Fibroblast of upper back skin (primary cell): ENCODE measurements around the gene PIN1.
A peak's percentile ranks its signal among the peaks of the same experiment; 100 is the strongest.
"Not testable (repeated sequence)": the region's sequence is repeated elsewhere in the genome, so short reads cannot be mapped to it uniquely, and the experiment has no call there.

Source experiments
- DNase-seq: peaks from one replicate; pipeline ENCODE4 v3.0.0-alpha.2; 2013

The PIN1 gene

DNA sequence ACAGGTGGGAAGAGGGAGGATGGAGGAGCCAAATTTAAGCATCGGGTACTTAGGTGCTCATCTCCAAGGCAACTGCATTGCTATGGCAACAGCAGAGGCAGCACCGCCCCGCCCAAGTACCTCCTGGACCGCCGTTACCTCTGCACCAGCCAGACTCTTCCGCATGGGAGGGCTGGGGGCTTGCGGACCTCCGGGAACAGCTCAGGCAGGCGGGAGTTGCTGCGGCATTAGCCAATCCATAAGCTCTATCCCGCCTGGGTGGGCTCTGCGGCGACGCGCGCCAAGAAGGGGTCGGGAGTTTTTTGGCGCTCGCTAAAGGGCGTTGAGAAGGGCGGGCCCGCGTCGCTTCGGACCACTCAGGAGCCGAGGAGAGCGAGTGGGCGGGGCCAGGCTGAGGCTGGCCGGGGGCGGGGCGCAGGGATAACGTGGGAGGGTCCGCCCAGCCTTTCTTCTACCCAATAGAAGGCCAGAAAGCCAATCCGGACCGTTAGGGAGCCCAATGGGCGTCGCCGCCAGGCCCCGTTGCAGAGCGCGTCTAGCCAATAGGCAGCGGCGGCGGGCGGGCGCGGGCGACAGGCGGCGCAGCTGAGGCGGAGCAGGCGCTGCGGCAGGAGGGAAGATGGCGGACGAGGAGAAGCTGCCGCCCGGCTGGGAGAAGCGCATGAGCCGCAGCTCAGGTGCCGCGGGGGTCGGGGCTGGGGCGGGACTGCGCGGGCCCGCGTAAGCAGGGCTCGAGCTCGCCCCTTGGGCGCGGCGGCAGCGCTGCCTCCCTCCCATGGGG, at the start of gene PIN1:
TSS of gene PIN1 (plus strand) at position 593 of the 781 bp plus-strand sequence. CDS start at position 620, 27 bp downstream.
- peak; percentile 99 for DNase-seq

DNA sequence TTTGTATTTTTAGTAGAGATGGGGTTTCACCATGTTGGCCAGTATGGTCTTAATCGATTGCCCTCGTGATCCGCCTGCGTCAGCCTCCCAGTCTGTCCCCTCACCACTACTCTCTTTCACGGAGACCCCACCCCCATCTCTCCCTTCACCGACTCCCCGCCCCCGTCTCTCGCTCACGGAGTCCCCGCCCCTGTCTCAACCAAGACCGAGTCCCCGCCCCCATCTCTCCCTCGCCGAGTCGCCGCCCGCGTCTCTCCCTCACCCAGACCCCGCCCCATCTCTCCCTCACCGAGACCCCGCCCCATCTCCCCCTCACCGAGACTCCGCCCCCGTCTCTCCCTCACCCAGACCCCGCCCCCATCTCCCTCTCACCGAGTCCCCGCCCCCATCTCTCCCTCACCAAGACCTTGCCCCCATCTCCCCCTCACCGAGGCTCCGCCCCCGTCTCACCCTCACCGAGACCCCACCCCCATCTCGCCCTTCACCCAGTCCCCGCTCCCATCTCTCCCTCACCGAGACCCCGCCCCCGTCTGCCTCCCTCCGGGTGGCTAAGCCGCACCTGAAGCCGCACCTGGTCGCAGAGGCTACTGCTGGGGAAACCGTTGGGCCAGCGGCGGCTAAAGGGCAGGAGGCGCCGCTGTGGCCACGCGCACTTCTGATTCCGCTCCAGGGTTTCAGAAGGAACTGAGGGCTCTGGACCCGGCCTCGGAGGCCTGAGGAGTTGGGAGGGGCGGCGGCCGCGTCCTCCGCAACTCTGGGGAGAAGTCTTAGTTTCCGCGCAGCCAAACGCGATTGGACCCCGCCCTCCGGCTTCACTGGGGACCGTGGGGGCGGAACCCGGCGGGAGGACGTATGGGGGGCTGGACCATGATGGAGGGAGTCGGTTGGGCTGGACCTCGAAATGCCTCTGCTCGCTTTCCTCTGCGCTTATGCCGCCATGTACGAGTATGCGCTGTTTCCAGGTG, 49.5 kb upstream of the PIN1 start:
- peak; percentile 94 for DNase-seq

DNA sequence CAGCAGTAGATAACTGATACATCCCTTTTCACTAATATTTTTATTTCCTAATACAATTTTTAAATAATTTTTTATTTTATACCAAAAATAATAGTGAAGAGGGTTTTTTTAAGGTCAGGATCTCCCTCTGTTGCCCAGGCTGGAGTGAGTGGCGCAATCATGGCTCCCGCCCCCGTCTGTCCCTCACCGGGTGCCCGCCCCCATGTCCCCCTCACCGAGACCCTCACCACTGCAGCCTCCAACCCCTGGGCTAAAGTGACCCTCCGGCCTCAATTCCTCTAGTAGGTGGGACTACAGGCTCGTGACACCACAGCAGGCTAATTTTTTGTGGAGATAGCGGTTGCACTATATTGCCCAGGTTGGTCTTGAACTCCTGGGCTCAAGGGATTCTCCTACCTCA, 48.8 kb upstream of the PIN1 start:
- DNase-seq: no peak

DNA sequence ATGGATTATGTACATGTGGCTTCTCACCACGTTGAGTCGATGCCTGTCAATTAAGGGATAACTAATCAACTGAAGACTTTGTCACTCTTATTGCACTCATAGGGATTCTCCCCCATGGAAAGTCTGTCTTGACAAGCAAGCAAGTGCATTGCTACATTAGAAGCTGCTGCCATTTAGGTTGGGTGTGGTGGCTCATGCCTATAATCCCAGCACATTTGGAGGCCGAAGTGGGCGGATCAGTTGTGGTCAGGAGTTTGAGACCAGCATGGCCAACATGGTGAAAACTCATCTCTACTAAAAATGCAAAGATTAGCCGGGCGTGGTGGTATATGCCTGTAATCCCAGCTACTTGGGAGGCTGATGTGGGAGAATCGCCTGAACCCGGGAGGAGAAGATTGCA, 48.3 kb upstream of the PIN1 start:
- no peak for DNase-seq

DNA sequence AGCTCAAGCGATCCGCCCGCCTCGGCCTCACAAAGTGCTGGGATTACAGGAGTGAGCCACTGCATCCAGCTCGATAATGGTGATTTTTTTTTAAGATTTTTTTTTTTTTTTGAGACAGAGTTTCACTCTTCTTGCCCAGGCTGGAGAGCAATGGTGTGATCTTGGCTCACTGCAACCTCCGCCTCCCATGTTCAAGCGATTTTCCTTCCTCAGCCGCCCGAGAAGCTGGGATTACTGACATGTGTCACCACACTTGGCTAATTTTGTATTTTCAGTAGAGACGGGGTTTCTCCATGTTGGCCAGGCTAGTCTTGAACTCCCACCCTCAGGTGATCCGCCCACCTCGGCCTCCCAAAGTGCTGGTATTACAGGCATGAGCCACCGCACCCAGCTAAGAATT, 46.5 kb upstream of the PIN1 start:
- not testable (repeated sequence) for DNase-seq

DNA sequence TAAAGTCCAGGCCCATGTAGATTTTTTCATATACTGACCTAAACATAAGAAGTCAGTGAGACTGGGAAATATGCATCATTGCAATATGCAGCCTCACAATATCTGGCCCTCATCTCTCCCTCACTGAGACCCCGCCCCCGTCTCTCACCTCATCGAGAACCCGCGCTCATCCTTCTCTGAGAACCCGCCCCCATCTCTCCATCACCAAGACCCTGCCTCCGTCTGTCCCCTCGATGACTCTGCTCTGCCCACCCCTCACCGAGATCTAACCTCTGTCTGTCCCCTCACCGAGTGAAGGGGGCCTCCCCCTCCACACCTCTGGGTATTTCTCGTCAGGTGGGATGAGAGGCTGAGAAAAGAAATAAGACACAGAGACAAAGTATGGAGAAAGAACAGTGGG, 46.1 kb upstream of the PIN1 start:
- no peak for DNase-seq

DNA sequence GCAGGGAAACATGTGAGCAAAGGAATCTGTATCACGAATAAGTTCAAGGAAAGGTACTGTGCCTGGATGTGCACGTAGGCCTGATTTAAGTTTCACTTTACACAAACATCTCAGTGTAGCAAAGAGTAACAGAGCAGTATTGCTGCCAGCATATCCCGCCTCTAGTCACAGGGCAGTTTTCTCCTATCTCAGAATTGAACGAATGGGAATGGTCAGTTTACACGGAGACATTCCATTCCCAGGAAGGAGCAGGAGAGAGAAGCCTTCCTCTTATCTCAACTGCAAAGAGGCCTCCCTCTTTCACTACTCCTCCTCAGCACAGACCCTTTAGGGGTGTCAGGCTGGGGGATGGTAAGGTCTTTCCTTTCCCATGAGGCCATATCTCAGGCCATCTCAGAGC, 45.5 kb upstream of the PIN1 start:
- DNase-seq: not testable (repeated sequence)

DNA sequence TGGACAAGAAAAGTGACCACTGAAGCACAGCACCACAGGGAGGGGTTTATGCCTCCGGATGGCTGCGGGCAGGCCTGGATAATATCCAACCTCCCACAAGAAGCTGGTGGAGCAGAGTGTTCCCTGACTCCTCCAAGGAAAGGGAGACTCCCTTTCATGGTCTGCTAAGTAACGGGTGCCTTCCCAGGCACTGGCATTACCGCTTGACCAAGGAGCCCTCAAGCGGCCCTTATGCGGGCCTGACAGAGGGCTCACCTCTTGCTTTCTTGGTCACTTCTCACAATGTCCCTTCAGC, 44.1 kb upstream of the PIN1 start:
- not testable (repeated sequence) for DNase-seq

DNA sequence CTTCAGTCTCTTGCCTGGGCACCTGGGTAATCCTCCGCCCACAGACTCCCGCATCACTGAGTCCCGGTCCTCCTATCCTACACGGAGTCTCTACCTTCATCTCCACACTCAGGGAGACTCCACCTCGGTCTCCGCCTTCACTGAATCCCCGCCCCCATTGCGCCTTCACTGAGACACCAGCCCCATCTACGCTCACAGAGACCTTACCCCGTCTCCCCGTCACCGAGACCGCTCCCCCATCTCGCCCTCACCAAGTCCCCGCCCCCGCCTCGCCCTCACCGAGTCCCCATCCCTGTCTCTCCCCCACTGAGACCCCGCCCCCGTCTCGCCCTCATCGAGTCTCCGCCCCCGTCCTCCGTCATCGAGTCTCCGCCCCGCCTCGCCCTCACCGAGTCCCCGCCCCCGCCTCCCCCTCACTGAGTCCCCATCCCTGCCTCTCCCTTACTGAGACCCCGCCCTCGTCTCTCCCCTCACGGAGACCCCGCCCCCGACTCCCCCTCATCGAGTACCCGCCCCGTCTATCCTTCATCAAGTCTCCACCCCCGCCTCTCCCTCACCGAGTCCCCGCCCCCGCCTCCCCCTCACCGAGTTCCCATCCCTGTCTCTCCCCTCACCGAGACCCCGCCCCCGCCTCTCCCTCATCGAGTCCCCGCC, 43.4 kb upstream of the PIN1 start:
- peak; percentile 96 for DNase-seq

DNA sequence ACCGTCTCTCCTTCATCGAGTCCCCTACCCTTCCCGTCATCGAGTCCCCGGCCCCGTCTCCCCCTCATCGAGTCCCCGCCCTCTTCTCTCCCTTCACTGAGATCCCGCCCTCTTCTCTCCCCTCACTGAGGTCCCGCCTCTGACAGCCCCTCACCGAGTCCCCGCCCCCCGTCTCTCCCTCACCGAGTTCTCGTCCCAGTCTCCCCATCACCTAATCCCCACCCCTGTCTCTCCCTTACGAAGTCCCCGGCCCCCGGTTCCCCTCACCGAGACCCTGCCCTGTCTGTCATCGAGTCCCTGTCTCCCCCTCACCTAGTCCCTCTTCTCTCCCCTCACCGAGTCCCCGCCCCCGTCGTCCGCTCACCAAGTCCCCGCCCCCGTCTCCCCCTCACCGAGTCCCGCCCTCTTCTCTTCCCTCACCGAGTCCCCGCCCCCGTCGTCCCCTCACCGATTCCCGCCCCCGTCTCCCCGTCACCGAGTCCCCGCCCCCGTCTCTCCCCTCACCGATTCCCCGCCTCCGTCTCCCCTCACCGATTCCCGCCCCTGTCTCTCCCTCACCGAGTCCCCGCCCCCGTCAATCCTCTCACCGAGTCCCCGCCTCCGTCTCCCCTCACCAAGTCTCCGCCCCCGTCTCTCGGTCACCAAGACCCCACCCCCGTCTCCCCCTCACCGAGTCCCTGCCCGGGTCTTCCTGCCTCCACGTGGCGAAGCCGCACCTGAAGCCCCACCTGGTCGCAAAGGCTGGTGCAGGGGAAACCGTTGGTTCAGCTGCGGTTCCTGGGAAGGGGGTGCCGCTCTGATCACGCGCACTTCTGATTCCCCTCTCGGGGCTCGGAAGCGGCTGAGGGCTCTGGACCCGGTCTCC, 42.7 kb upstream of the PIN1 start:
- DNase-seq: peak; percentile 92

DNA sequence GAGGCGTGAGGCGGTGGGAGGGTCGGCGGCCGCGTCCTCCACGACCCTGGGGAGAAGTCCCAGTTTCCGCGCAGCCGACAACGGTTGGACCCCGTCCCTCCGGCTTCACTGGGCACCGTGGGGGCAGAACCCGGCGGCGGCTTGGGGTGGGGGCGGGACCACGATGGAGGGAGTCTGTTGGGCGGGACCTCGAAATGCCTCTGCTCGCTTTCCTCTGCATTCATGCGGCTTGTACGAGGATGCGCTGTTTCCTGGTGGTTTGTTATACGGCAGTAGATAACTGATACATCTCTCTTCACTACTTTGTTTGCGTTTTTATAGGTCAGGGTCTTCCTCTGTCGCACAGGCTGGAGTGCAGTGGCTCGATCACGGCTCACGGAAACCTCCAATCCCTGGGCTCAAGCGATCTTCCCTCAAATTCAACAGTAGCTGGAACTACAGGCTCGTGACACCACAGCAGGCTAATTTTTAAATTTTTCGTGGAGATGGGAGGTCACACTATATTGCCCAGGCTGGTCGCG, 42.0 kb upstream of the PIN1 start:
- peak; percentile 36 for DNase-seq

DNA sequence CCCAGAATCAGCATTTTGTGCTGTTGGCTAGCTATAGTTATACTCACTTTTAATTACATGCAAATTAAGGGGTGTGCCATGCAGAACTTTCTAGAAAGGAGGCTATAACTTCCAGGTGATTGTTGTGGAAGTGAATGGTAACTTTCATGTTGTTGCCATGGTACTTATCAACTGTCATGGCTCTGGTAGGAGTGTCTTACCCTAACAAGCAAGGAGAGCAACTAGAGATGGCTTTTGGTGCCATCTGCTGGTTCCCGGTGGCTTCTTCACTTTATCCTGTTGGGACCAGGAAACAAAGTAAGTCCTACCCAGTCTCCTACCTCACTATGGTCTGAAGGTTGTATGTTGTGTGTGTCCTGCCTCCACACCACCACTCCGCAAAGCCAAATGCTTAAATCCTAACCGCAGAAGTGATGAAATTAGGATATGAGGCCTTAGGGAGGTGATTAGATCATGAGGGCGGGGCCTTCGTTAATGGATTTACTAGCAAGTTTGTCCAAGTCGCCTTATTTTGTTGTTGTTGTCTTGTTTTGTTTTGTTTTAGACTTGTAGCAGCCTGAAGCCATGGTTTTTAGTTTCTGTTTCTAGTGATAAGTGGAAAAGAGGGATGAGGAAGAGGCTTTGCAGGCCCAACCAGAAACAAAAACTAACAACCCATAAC, 38.9 kb upstream of the PIN1 start:
- peak; percentile 88 for DNase-seq

DNA sequence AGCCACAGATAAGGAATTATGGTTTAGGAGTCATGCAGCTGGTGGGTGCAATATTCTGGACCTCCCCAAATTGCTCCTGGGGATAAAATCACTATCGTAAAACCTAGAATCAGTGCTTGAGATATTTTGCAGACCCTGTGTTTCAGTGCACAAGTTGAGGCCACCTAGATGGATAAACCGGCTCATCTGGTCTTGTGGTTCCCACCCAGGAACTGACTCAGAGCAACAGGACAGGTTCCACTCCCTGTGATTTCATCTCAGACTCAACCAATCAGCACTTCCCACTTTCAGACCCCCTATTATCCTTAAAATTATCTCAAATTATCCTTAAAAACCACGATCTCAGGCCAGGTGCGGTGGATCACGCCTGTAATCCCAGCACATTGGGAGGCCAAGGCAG, 37.2 kb upstream of the PIN1 start:
- DNase-seq: no peak

DNA sequence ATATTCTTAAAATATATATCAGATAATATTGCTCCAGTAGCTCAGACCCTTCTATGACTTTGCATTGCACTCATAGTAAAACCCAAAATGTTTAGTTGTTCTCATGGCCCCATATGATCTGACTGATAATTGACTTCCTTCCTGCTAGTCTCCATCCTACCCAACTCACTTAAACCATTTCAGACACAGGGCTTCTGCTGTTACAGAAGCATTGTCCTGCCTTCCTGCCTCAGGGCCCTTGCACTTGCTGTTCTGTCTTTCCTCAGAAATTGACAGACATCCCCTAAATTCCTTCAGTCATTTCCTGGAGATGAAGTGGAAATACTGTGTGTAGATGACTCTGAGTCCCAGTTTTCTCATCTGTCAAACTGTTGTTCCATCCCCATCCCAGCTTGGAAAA, 36.0 kb upstream of the PIN1 start:
- DNase-seq: no peak

DNA sequence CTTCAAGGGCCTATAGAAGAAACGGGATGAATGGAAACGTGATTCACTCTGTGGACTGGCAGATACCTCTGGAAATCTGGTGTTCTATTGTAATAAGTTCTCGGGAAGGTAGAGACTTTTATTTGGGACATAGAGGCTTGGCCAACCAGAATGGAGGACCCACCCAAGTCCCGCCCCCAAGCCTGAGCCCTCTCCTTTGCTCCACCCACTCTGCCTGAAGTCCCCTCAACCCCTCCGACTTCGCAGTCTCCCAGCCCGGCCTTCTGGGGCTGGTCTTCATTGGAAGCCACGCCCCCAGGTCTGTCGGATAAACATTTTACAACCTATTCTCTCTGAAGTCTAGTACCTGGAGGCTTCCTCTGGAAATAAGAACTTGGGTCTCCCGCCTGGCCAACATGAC, 33.1 kb upstream of the PIN1 start:
- no peak for DNase-seq

DNA sequence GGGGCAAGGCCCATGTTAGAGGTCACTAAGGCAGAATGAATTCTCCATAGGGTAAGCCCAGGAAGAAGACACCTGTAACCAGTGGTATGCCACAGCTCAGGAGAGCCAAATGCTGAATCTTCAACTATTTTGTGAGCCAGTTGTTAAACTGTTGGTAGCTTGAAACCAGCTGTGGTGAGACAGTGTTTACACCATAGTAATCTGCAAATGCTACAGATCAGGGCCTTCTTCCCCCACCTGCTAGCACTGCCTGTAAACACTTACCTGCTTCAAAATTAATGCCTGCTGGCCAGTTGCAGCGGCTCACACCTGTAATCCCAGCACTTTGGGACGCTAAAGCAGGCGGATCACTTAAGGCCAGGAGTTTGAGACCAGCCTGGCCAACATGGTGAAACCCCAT, 28.3 kb upstream of the PIN1 start:
- DNase-seq: no peak

DNA sequence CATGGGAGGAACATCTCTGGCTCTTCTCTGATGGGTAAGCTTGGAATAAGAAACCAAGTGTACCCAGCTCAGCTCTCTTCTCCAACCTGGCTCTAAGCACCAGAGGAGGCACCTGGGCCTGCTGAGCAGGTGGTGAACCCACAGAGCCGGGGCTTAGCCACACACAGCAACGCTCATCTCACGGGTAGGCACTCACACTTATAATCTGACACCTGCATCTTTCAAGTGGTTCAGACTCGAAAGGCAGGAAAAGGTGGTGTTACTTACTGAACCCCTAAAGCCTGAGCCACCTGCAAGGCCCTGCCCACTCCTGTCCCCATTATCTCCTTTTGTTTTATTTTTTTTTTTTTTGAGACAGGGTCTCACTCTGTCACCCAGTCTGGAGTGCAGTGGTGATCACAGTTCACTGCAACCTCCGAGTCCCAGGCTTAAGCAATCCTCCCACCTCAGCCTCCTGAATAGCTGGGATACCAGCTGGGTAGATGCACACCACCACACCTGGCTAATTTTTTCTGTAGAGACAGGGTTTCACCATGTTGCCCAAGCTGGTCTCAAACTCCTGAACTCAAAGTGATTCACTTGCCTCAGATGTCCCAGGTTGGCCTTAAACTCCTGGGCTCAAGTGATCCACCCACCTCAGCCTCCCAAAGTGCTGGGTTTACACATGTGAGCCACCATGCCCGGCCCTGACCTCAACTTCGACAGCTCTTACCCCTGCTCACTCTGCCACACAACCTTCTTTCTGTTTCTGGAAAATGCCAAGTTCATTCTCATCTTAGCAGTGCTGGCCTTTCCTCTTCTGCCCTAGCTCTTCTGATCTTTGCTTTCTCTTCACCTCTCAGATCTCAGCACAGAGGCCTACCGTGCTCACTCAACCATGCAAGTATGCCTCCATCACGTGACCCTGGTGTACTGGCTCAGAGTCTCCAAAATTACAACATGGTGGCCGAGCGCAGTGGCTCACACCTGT, 26.0 kb upstream of the PIN1 start:
- no peak for DNase-seq

DNA sequence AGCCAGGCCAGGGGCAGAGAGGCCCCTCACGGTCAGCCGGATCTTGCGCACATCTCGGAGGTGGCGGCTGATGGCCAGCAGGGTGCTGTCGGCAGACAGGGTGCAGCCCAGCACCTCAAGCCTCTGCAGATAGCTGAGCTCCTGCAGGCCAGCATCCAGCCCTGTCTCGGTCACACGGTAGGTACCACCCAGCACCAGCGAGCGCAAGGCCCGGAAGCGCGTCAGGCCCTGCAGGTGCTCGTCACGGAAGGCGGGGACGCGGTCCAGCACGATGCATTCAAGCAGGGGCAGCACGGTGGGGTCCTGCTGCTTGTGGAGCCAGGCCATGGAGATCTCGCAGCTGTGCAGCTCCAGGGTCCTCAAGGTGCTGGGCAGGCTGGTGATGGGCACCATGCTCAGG, 24.0 kb upstream of the PIN1 start:
- no peak for DNase-seq

DNA sequence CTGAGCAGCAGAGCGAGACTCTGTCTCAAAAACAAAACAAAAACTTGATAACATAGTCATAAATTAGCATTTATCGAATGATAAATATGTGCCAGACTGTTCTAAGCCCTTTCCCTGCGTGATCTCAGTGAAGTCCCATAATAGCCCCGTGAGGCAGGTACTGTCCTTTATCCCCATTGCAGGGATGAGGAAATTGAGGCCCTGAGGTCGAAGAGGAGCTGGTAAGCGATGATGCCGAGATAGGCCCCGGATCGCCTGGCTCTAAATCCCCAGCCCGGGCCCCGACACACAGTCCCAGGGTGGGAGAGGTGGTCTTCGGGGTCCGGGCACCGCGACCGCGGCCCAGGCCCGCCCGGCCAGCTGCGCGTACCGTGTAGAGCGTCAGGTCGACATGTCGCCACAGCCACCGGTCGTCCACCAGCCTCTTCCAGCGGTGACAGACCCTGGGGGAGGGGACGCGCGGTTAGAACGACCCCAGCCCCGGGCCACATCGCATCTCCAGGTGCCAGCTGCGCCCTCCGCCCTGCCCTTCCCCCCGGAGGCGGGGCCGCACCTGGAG, 16.9 kb upstream of the PIN1 start:
- DNase-seq: no peak
